Measurements from ENCODE around the gene FLNA.
A peak's percentile ranks its signal among the peaks of the same experiment; 100 is the strongest.

The FLNA gene

DNA sequence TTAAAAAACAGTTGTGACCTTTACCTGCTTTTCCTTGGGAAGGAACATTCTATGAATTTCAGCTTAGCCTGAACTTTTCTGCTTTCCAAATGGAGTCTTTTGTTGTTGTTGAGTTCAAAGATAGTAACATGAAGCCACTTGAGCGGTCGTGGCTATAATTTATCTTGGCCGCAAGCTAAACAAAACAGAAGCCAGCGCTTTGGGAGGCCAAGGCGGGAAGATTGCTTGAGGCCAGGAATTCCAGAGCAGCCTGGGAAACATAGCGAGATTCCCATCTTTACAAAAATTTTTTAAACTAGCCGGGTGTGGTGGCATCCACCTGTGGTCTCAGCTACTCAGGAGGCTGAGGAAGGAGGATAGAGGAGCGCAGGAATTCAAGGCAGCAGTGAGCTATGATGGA lies 48.9 kb downstream of the FLNA start:
- no peak overlapping the region for H2AFZ ChIP-seq (ENCODE audit: low read length)
- no peaks in the 10 kb centered on the region for H3K79me2 ChIP-seq (ENCODE audit: low read length)
- H3K4me3 ChIP-seq (ENCODE audit: low read length) = no peak overlapping the region
- H3K4me1 ChIP-seq (ENCODE audit: low read length) = peaks cover 31% of the 10 kb centered on the region
- H3K9ac ChIP-seq (ENCODE audit: low read length) = no peak overlapping the region
- no peaks in the 10 kb centered on the region for H3K27me3 ChIP-seq (replicated peaks; ENCODE audit: insufficient read depth, low read length)
- peaks cover 16% of the 10 kb centered on the region for H3F3A ChIP-seq (ENCODE audit: insufficient read depth, low read length)
- no peak for DNase-seq
- TF ChIP-seq CTCF (IDR thresholded peaks at IDR 0.05; ENCODE audit: low read length) = no peak
- no peaks in the 10 kb centered on the region for H3K36me3 ChIP-seq (replicated peaks; ENCODE audit: insufficient read depth, low read length)
- no peak overlapping the region for H3K4me2 ChIP-seq (ENCODE audit: low read depth, low read length)
- no peaks in the 10 kb centered on the region for H4K20me1 ChIP-seq (ENCODE audit: insufficient read depth, low read length)
- no peak overlapping the region for H3K27ac ChIP-seq (ENCODE audit: low read length)
- H3K9me3 ChIP-seq (replicated peaks; ENCODE audit: insufficient read depth, low read length) = no peaks in the 10 kb centered on the region
- no peaks in the 10 kb centered on the region for H3K9me2 ChIP-seq (replicated peaks; ENCODE audit: insufficient read depth, low read length)

GRCh38 chrX:154323537-154323936 lies 50.9 kb downstream of the FLNA start:
- no peak overlapping the region for H3K27ac ChIP-seq (ENCODE audit: low read length)
- no peak overlapping the region for H3K9ac ChIP-seq (ENCODE audit: low read length)
- H3K79me2 ChIP-seq (ENCODE audit: low read length) = no peaks in the 10 kb centered on the region
- TF ChIP-seq EZH2phosphoT487 (IDR thresholded peaks at IDR 0.05; ENCODE audit: low read length) = no peak
- no peak for TF ChIP-seq EZH2 (optimal IDR thresholded peaks at IDR 0.05; ENCODE audit: low read depth, low read length)
- H3K9me2 ChIP-seq (replicated peaks; ENCODE audit: insufficient read depth, low read length) = no peaks in the 10 kb centered on the region
- H2AFZ ChIP-seq (ENCODE audit: low read length) = no peak overlapping the region
- H3F3A ChIP-seq (ENCODE audit: insufficient read depth, low read length) = peaks cover 16% of the 10 kb centered on the region
- H3K4me1 ChIP-seq (ENCODE audit: low read length) = peaks cover 41% of the 10 kb centered on the region
- no peaks in the 10 kb centered on the region for H4K20me1 ChIP-seq (ENCODE audit: insufficient read depth, low read length)
- no peaks in the 10 kb centered on the region for H3K9me3 ChIP-seq (replicated peaks; ENCODE audit: insufficient read depth, low read length)
- no peaks in the 10 kb centered on the region for H3K36me3 ChIP-seq (replicated peaks; ENCODE audit: insufficient read depth, low read length)
- H3K4me2 ChIP-seq (ENCODE audit: low read depth, low read length) = no peak overlapping the region
- DNase-seq = no peak
- H3K4me3 ChIP-seq (ENCODE audit: low read length) = no peak overlapping the region
- no peaks in the 10 kb centered on the region for H3K27me3 ChIP-seq (replicated peaks; ENCODE audit: insufficient read depth, low read length)

DNA sequence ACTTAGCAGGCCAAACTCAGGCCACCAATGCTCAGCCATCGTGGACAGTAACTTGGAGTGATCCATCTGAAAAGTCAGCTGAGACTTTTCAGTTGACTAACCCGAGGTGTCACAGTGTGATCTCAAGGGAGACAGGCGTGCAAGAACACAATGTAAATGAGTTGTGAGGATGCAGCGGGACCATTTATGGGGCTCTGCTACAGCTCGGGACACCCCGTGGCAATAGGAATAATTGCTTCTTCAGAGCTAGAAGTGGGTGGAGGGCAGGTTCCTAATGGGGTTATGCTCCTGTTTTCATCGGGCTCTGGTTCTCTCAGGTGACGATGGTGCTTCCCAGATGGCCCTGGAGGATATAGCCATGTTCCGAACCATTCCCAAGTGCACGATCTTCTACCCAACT lies 51.5 kb downstream of the FLNA start:
- H3K36me3 ChIP-seq (replicated peaks; ENCODE audit: insufficient read depth, low read length) = no peaks in the 10 kb centered on the region
- H3K9me2 ChIP-seq (replicated peaks; ENCODE audit: insufficient read depth, low read length) = no peaks in the 10 kb centered on the region
- TF ChIP-seq CTCF (IDR thresholded peaks at IDR 0.05; ENCODE audit: low read length) (no peak), EZH2 (optimal IDR thresholded peaks at IDR 0.05; ENCODE audit: low read depth, low read length) (no peak), EZH2phosphoT487 (IDR thresholded peaks at IDR 0.05; ENCODE audit: low read length) (no peak)
- H3K4me3 ChIP-seq (ENCODE audit: low read length) = no peak overlapping the region
- no peak overlapping the region for H3K9ac ChIP-seq (ENCODE audit: low read length)
- DNase-seq = no peak
- H2AFZ ChIP-seq (ENCODE audit: low read length) = no peak overlapping the region
- no peaks in the 10 kb centered on the region for H3K79me2 ChIP-seq (ENCODE audit: low read length)
- no peaks in the 10 kb centered on the region for H4K20me1 ChIP-seq (ENCODE audit: insufficient read depth, low read length)
- no peaks in the 10 kb centered on the region for H3K27me3 ChIP-seq (replicated peaks; ENCODE audit: insufficient read depth, low read length)
- H3K4me1 ChIP-seq (ENCODE audit: low read length) = peaks cover 41% of the 10 kb centered on the region
- no peak overlapping the region for H3K4me2 ChIP-seq (ENCODE audit: low read depth, low read length)
- no peaks in the 10 kb centered on the region for H3K9me3 ChIP-seq (replicated peaks; ENCODE audit: insufficient read depth, low read length)
- no peak overlapping the region for H3K27ac ChIP-seq (ENCODE audit: low read length)
- peaks cover 16% of the 10 kb centered on the region for H3F3A ChIP-seq (ENCODE audit: insufficient read depth, low read length)

GRCh38 chrX:154321594-154321993 lies 52.8 kb downstream of the FLNA start:
- no peaks in the 10 kb centered on the region for H3K79me2 ChIP-seq (ENCODE audit: low read length)
- H3K4me3 ChIP-seq (ENCODE audit: low read length) = peak overlapping the region; percentile 38; the same call in 1 of the 2 replicates
- H3K27ac ChIP-seq (ENCODE audit: low read length) = peak overlapping the region; percentile 75
- no peaks in the 10 kb centered on the region for H3K27me3 ChIP-seq (replicated peaks; ENCODE audit: insufficient read depth, low read length)
- H3K9me2 ChIP-seq (replicated peaks; ENCODE audit: insufficient read depth, low read length) = no peaks in the 10 kb centered on the region
- peak; percentile 47 for DNase-seq
- no peak for TF ChIP-seq EZH2 (optimal IDR thresholded peaks at IDR 0.05; ENCODE audit: low read depth, low read length)
- peak; percentile 37 for TF ChIP-seq CTCF (IDR thresholded peaks at IDR 0.05; ENCODE audit: low read length)
- peak overlapping the region; percentile 62 for H3K4me2 ChIP-seq (ENCODE audit: low read depth, low read length)
- H3K36me3 ChIP-seq (replicated peaks; ENCODE audit: insufficient read depth, low read length) = no peaks in the 10 kb centered on the region
- peaks cover 16% of the 10 kb centered on the region for H3F3A ChIP-seq (ENCODE audit: insufficient read depth, low read length)
- peaks cover 29% of the 10 kb centered on the region for H3K4me1 ChIP-seq (ENCODE audit: low read length)
- no peak overlapping the region; the same call in 1 of the 2 replicates for H2AFZ ChIP-seq (ENCODE audit: low read length)
- H3K9ac ChIP-seq (ENCODE audit: low read length) = no peak overlapping the region; the same call in 1 of the 2 replicates
- H3K9me3 ChIP-seq (replicated peaks; ENCODE audit: insufficient read depth, low read length) = no peaks in the 10 kb centered on the region
- H4K20me1 ChIP-seq (ENCODE audit: insufficient read depth, low read length) = no peaks in the 10 kb centered on the region
